K562 (cell line): ENCODE results near the gene ATAD2B. TPM values are rescaled to one million over a fixed set of nuclear protein-coding genes. Genes with fewer than 3 reads are reported as not detected.
A peak's percentile ranks its signal among the peaks of the same experiment; 100 is the strongest.

Source experiments
- ATAC-seq: fragments of 200-7000 bp; cut with Tn5 transposase; 3 replicates; pipeline ENCODE4 v1.9.1; 2020; ENCODE audit warnings: moderate library complexity
- BruUV-seq: library from RNA; stranded (reverse); fragments of 400-500 nt; replicated peaks from 2 replicates; lab custom pipeline; 2021; lab: Mats Ljungman, UMichigan
- CTCF ChIA-PET: fragments of 300-600 bp; formaldehyde crosslinking; extraction: SDS; loops from one replicate; lab custom pipeline; 2021; ENCODE audit warnings: low intra/inter-chr PET ratio; lab: Yijun Ruan, JAX
- POLR2A ChIA-PET: fragments of 300-600, 350-650 bp; sonication (Branson Sonifier 250); formaldehyde crosslinking; extraction: SDS; loops from one replicate; lab custom pipeline; 2021; ENCODE audit warnings: antibody characterized with exemption, inconsistent platforms; lab: Yijun Ruan, JAX
- DNase-seq, 4 experiments: peaks; one replicate each; pipeline versions ENCODE4 v3.0.0 to v3.0.0-alpha.2; 2011 to 2018; ENCODE audit warnings: low spot score in 3 of 4, mixed read lengths in 3 of 4; ENCODE audit errors: extremely low read depth in 1 of 4
- FAIRE-seq: peaks from 2 replicates; lab custom pipeline; 2011; peaks lifted over from hg19 to GRCh38; lab: Jason Lieb, UNC
- H2AFZ ChIP-seq: 2 replicates; pipeline ENCODE4 v1.6.0; 2011; ENCODE audit warnings: low read depth, low read length, control low read depth, inconsistent platforms
- H3K27ac ChIP-seq: fragments of 200-600 bp; 3 replicates; pipeline ENCODE4 v1.8.0; 2011; ENCODE audit warnings: low read depth, mild to moderate bottlenecking, control low read depth, inconsistent platforms, low read length, moderate library complexity, mixed read lengths; ENCODE audit errors: extremely low read depth
- H3K27me3 ChIP-seq, 2 experiments: fragments of 300-600 bp in 1 of 2; 2 replicates in 1 of 2; 3 replicates in 1 of 2; pipeline versions ENCODE4 v1.6.0 to v1.8.0; 2011; ENCODE audit warnings: inconsistent platforms in 2 of 2, low read length in 2 of 2, mild to moderate bottlenecking in 1 of 2, mixed read lengths in 1 of 2, moderate library complexity in 1 of 2; ENCODE audit not compliant: control insufficient read depth in 2 of 2, insufficient read depth in 2 of 2
- H3K36me3 ChIP-seq: fragments of 300-600 bp; 3 replicates; pipeline ENCODE4 v1.8.0; 2011; ENCODE audit warnings: mild to moderate bottlenecking, low read length, inconsistent platforms; ENCODE audit not compliant: control insufficient read depth, insufficient read depth
- H3K4me1 ChIP-seq, 2 experiments: fragments of 200-600 bp in 1 of 2; replicated peaks in 1 of 2; 2 replicates in 1 of 2; 3 replicates in 1 of 2; pipeline versions ENCODE4 v1.5.1 to v1.8.0; 2011; ENCODE audit warnings: inconsistent platforms in 2 of 2, low read length in 2 of 2, mild to moderate bottlenecking in 1 of 2, mixed read lengths in 1 of 2, moderate library complexity in 1 of 2; ENCODE audit not compliant: control insufficient read depth in 2 of 2, insufficient read depth in 2 of 2
- H3K4me2 ChIP-seq: 2 replicates; pipeline ENCODE4 v1.6.1; 2011; ENCODE audit warnings: low read length, control low read depth, inconsistent platforms, mixed read lengths; ENCODE audit not compliant: insufficient read depth
- H3K4me3 ChIP-seq: fragments of 200-600 bp; sonication (generic), shearing (Covaris generic); 2 replicates; pipeline ENCODE4 v1.5.1; 2016; ENCODE audit warnings: control low read depth, inconsistent platforms
- H3K79me2 ChIP-seq: fragments of 200-600 bp; 3 replicates; pipeline ENCODE4 v1.8.0; 2011; ENCODE audit warnings: low read length, inconsistent platforms; ENCODE audit not compliant: control insufficient read depth, insufficient read depth
- H3K9ac ChIP-seq, 2 experiments: 2 replicates each; pipeline versions ENCODE4 v1.6.0 to v1.6.1; 2011; ENCODE audit warnings: low read depth in 2 of 2, low read length in 2 of 2, control low read depth in 1 of 2, inconsistent platforms in 1 of 2, mild to moderate bottlenecking in 1 of 2, mixed read lengths in 1 of 2; ENCODE audit not compliant: insufficient read depth in 1 of 2
- H3K9me1 ChIP-seq: one replicate; pipeline ENCODE4 v1.6.0; 2011; ENCODE audit warnings: inconsistent platforms, mild to moderate bottlenecking, low read length, moderate library complexity; ENCODE audit not compliant: control insufficient read depth, insufficient read depth
- H3K9me3 ChIP-seq: replicated peaks from 2 replicates; pipeline ENCODE4 v1.5.1; 2011; ENCODE audit warnings: low read depth, low read length, inconsistent platforms; ENCODE audit not compliant: control insufficient read depth, insufficient read depth
- H4K20me1 ChIP-seq: replicated peaks from 2 replicates; pipeline ENCODE4 v1.6.1; 2011; ENCODE audit warnings: low read length, inconsistent platforms, mixed read lengths; ENCODE audit not compliant: control insufficient read depth, insufficient read depth
- GTF2E2 ChIP-seq: fragments of 200-800 bp; sonication (Bioruptor generic); IDR thresholded peaks from 2 replicates; pipeline ENCODE4 v1.6.1; 2016; ENCODE audit warnings: missing genetic modification characterization, missing compliant biosample characterization
- JUND ChIP-seq, 2 experiments: IDR thresholded peaks; 2 replicates in 1 of 2; 3 replicates in 1 of 2; pipeline ENCODE4 v1.6.1; 2011; ENCODE audit warnings: borderline replicate concordance in 2 of 2, low read depth in 2 of 2, low read length in 2 of 2, improper control_type of control experiment in 1 of 2, missing biosample characterization in 1 of 2, missing genetic modification characterization in 1 of 2, missing genetic modification reagents in 1 of 2
- SP1 ChIP-seq: sonication (generic); formaldehyde crosslinking; IDR thresholded peaks from 2 replicates; pipeline ENCODE4 v1.8.1; 2022; ENCODE audit warnings: mild to moderate bottlenecking, missing genetic modification reagents
- WGBS: fragments of 100-300 bp; shearing (Covaris generic); methylation state at CpG from one replicate; pipeline ENCODE4 v1.1.6; 2016; ENCODE audit warnings: low coverage, mixed read lengths; ENCODE audit not compliant: insufficient coverage; ENCODE audit errors: missing lambda C conversion rate; 5-methylcytosine and 5-hydroxymethylcytosine counted together
- in situ Hi-C: fragments of 300-500 bp; cut with MboI; formaldehyde crosslinking; loops from 4 replicates; pipeline ENCODE4 v1.15.0; 2018; ENCODE audit warnings: inconsistent platforms, mixed read lengths
- intact Hi-C: fragments of 100-400 bp; cut with micrococcal nuclease; formaldehyde crosslinking; loops from 2 replicates; pipeline ENCODE4 v1.14.2; 2022
- polyA plus RNA-seq, 8 experiments: library from polyadenylated mRNA; depleted of rRNA in 4 of 8; stranded (reverse) in 5 of 8; unstranded in 3 of 8; fragments of >200 nt; fragmentation: Nextera tagmentation in 2 of 8; fragmentation: Illumina TruSeq in 1 of 8; extraction: Ambion mirVana in 2 of 8; extraction: Trizol in 1 of 8; gene quantifications; 2 replicates each; pipeline versions ENCODE4 v1.2.1 to v1.2.3, GENCODE V29; 2011 to 2014; ENCODE audit warnings: inconsistent platforms in 1 of 8, missing spikeins in 1 of 8
- total RNA-seq, 7 experiments: library from RNA; depleted of rRNA in 6 of 7; stranded (reverse); fragments of >200 nt in 6 of 7; fragmentation: Illumina TruSeq in 2 of 7; extraction: Trizol in 2 of 7; gene quantifications; 2 replicates each; pipeline versions ENCODE4 v1.2.1 to v1.2.3, GENCODE V29; 2011 to 2021; ENCODE audit warnings: low replicate concordance in 1 of 7
- TF ChIP-seq, protein P1 (sequence below): fragments of 450-650 bp; formaldehyde crosslinking; IDR thresholded peaks from 2 replicates; pipeline ENCODE4 v1.4.0; 2020; ENCODE audit warnings: mild to moderate bottlenecking, mixed read lengths

ATAD2B gene
- total and polyA plus RNA-seq, 9 of the 15 experiments (the other 6 are each of a cell fraction or from before 2014, with no cell fraction given), result 3.2 to 21.6 (median 11.4) TPM

DNA sequence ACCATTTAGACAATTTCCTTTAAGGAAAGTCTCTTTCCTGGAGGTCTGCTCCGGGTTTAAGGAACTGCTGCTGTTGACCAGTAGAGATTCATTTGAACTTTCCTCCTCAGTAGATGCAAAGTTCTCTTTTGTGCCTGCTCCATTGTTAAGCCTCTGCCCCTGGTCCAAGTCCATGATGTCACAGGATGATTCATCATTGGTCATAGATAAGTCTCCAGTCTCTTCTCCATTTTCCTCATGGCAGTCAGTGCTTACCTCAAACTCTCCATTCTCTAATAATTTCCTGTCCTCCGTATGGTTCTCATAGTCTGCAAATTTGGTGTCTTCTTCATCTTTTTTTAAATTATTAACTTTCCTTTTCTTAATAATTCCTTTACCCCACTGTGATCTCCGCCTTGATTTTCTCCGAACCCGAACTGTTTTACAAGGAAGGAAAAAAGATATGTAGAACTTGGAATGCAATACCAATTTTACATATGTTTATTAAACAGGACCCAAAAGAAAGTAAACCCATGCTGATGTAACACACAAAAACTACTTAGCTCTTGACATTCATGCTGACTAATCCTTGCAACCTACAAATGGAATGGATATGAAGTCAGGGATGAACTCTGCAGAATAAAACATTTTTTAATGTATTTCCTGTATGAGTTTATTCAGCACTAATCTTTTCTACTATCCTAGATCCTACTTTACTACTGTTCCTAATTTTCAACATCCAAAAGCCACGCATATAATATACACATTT, 169.1 kb downstream of the ATAD2B start (continued):
- TF ChIP-seq SP1 (CRISPR knock-in tag), result no peak
- peak; percentile 96 for TF ChIP-seq JUND (IDR thresholded peaks at IDR 0.05; ENCODE audit: borderline replicate concordance, low read depth, low read length)
- TF ChIP-seq JUND (tag; IDR thresholded peaks at IDR 0.05; ENCODE audit: borderline replicate concordance, low read depth, low read length), result peak; percentile 96

DNA sequence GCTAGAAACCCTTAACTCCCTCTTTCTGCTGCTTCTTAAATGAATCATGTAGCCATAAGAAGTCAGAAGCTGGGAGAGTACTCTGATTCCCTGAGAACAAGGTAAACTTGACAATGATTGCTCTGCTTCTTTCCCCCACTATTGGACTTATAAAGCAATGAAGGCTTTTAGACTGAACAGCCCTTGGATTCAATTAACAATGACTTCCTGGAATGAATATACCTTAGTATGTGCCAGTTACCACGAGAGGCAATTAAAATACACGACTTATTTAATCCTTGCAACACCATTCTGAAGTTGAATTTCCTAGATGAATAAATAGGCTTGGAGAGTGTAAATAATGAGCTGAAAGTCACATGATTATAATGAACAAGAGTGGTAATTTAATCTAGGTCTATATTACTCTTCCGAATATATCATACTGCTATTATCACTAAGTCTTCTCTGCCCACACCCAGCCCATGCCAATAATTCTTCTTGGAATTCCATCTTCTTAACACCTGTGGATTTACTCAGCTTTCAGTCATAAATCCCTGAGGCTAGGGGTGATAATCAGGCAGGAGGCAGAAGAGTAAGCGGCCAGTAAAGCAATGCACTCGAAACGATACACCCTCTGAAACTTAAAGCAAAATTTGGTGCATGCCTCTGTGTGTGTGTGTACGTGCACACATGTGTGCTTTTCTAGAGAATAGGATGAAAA, 170.2 kb downstream of the ATAD2B start:
- peaks cover 40% of the 10 kb centered on the region for H3K36me3 ChIP-seq
- no peaks in the 10 kb centered on the region for H4K20me1 ChIP-seq
- no peaks in the 10 kb centered on the region for H3K27me3 ChIP-seq
- H2AFZ ChIP-seq, result no peak overlapping the region
- ChIA-PET POLR2A (interaction anchor here (0.6 kb wide), 1 partner anchor 10 kb away, joined by 3 read pairs; no protein-coding TSS in a partner anchor), CTCF (no interaction called here)
- no TSS peak for BruUV-seq
- no peaks in the 10 kb centered on the region for H3K9me3 ChIP-seq
- no peak overlapping the region for H3K27ac ChIP-seq
- no peaks in the 10 kb centered on the region for H3K9me1 ChIP-seq
- FAIRE-seq (no peak), ATAC-seq (no peak), DNase-seq (no peak)
- peaks cover 0 to 6% of the 10 kb centered on the region in 2 experiments; a peak in 2 of 5 replicates for H3K4me1 ChIP-seq
- no peak overlapping the region for H3K9ac ChIP-seq
- no peak overlapping the region for H3K4me3 ChIP-seq
- no peaks in the 10 kb centered on the region for H3K79me2 ChIP-seq
- intact Hi-C loops (no loop called here), in situ Hi-C loops (no loop called here)
- TF ChIP-seq, protein P1, sequence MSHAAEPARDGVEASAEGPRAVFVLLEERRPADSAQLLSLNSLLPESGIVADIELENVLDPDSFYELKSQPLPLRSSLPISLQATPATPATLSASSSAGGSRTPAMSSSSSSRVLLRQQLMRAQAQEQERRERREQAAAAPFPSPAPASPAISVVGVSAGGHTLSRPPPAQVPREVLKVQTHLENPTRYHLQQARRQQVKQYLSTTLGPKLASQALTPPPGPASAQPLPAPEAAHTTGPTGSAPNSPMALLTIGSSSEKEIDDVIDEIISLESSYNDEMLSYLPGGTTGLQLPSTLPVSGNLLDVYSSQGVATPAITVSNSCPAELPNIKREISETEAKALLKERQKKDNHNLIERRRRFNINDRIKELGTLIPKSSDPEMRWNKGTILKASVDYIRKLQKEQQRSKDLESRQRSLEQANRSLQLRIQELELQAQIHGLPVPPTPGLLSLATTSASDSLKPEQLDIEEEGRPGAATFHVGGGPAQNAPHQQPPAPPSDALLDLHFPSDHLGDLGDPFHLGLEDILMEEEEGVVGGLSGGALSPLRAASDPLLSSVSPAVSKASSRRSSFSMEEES (CRISPR knock-in tag), result 0 out of 2 replicates have a peak, but pooled peaks have one; percentile 31
- TF ChIP-seq GTF2E2, result no peak
- no peak overlapping the region for H3K4me2 ChIP-seq
- 87% methylated on average over 7 of the region's 7 CpGs for WGBS
